GM12873 (cell line): Measurements from ENCODE around the gene PLEKHM2.

Source experiments
- TF ChIP-seq, protein P1 (sequence below): IDR thresholded peaks from 2 replicates; pipeline ENCODE4 v1.5.1; 2012; ENCODE audit warnings: low read depth, mild to moderate bottlenecking, moderate library complexity, low read length, control low read depth; ENCODE audit not compliant: insufficient read depth; ENCODE audit errors: missing control alignments

Gene PLEKHM2

DNA sequence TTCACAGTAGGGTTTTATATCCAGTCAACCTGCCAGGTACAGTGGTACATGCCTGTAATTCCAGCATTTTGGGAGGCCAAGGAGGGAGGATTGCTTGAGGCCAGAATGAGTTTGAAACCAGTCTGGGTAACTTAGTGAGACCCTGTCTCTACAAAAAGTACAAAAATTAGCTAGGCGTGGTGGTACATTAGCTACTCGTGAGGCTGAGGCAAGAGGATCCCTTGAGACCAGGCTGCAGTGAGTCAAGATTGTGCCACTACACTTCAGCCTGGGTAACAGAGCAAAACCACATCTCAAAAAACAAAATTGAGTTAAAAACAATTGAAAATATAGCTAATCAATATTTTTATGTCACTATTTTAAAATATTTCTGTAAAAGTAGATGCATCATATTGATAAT lies 33.7 kb upstream of the PLEKHM2 start:
- TF ChIP-seq, protein P1, sequence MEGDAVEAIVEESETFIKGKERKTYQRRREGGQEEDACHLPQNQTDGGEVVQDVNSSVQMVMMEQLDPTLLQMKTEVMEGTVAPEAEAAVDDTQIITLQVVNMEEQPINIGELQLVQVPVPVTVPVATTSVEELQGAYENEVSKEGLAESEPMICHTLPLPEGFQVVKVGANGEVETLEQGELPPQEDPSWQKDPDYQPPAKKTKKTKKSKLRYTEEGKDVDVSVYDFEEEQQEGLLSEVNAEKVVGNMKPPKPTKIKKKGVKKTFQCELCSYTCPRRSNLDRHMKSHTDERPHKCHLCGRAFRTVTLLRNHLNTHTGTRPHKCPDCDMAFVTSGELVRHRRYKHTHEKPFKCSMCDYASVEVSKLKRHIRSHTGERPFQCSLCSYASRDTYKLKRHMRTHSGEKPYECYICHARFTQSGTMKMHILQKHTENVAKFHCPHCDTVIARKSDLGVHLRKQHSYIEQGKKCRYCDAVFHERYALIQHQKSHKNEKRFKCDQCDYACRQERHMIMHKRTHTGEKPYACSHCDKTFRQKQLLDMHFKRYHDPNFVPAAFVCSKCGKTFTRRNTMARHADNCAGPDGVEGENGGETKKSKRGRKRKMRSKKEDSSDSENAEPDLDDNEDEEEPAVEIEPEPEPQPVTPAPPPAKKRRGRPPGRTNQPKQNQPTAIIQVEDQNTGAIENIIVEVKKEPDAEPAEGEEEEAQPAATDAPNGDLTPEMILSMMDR, result no peak

DNA sequence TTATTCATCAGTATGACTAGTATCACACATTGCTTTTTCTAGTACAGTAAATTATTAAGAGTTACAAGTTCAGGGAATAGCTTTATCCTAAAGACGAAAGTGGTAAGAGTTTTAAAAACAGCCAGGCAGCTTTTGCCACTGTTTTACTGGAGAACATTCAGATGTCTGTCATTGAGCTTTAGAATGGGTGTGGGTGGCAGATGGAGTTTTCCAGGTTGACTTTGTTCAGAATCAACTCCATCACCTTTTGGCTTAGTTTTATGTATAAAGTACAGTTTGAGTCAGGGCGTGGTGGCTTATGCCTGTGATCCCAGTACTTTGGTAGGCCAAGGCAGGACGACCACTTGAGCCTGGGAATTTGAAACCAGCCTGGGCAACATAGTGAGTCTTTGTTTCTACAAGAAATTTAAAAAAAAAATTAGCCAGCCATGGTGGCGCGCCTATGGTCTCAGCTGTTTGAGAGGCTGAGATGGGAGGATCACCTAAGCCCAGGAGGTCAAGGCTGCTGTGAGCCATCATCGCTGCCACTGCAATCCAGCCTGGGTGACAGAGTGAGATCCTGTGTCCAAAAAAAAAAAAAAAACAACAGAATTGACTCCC lies 29.9 kb upstream of the PLEKHM2 start:
- TF ChIP-seq, protein P1, result no peak

DNA sequence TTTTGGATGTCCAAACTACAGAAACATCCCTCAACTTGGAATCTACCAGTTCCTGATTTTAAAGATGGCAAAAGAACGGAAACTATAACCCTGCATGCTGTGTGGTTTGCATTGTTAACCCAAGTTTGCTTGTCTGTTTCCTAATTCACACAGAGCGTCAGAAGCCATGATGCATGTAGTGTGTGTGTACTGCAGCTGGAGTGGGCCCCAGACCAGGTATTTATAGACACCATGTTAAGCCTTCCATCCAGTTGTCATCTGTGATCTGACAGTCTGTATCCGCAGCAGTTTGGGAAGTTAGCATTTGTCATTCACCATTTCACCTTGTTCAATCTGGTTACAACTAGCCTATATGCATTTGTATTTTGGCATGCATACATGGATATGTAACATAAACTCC lies 27.7 kb upstream of the PLEKHM2 start:
- TF ChIP-seq, protein P1, result no peak

DNA sequence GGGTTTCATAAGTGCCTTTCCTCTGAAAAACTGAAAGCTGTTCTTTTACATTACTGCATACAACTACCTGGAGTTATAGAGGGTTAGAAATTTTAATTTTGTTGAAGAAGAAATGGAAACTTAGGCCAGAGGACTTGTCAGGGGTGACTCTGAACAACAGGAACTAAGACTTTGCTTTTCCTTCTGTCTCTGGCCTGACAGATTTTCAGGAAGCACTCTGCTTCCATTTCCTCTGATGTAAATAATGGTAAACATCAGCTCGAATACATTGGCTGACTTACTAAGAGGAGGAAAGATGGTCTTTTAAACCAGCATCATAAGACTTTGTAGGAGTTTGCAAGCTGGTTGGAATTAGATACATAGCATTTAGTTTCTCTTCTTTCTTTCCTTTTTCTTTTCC lies 27.1 kb upstream of the PLEKHM2 start:
- TF ChIP-seq, protein P1, result no peak

DNA sequence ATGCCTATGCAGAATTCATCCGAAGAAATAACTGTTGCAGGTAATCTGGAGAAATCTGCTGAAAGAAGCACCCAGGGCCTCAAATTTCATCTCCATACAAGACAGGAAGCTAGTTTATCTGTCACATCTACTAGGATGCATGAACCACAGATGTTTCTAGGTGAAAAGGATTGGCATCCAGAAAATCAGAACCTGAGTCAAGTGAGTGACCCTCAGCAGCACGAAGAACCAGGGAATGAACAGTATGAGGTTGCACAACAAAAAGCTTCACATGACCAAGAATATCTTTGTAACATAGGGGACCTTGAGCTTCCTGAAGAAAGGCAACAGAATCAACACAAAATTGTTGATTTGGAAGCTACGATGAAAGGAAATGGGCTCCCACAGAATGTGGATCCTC lies 24.0 kb upstream of the PLEKHM2 start:
- TF ChIP-seq, protein P1, result no peak

DNA sequence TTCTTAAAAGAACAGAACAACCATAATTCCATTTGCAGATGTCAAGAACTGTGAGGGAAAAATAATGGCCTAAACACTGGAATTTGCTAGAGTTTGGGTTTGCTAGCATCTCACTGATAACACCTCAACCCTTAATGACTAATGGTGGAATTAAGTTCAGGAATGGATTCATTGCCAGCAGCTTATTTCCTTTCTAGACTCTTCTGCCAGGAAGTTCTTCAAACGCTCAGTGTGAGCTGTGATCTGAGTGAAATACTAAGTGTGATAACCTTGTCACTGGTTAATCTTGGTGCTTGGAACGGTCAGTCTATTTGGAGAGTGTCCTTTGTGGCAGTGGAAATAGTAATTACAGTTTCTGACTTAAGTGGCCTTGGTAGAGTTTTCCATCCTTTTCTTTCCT lies 21.6 kb upstream of the PLEKHM2 start:
- TF ChIP-seq, protein P1, result no peak

DNA sequence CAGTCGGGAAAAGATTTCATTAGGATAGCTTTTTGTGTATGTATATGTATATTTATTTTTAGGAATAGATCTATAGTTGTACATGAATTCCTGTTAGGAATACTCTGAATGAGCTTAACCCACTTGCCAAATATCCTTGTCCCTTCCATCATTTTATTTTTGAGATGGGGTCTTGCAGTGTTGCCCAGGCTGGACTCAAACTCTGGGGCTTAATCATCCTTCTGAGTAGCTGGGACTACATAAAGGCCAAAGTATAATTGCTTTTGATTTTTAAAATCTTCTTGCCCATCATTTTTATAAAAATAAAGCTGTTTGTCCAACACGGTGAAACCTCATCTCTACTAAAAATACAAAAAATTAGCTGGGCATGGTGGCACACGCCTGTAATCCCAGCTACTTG lies 20.2 kb upstream of the PLEKHM2 start:
- TF ChIP-seq, protein P1, result no peak
